Neural cell (in vitro differentiated cells): Measurements from ENCODE around the gene SLC17A5.

Experiments
- CTCF ChIP-seq: fragments of 450-650 bp; IDR thresholded peaks from 2 replicates; pipeline ENCODE4 v1.5.1; 2014; ENCODE audit warnings: antibody characterized with exemption, mild to moderate bottlenecking, moderate library complexity; ENCODE audit not compliant: poor library complexity, severe bottlenecking
- EP300 ChIP-seq: fragments of 450-650 bp; conservative IDR thresholded peaks from 2 replicates; pipeline ENCODE4 v1.6.1; 2014; ENCODE audit warnings: antibody characterized with exemption, mild to moderate bottlenecking, moderate library complexity; ENCODE audit not compliant: poor library complexity, severe bottlenecking
- EZH2 ChIP-seq: fragments of 200-600, 300-800 bp; shearing (Covaris generic), sonication (generic); IDR thresholded peaks from 2 replicates; pipeline ENCODE4 v1.6.1; 2014; ENCODE audit warnings: antibody characterized with exemption, low read length, borderline replicate concordance, mild to moderate bottlenecking; ENCODE audit not compliant: insufficient read depth, poor library complexity, severe bottlenecking
- MXI1 ChIP-seq: fragments of 450-650 bp; conservative IDR thresholded peaks from 2 replicates; pipeline ENCODE4 v1.6.1; 2014; ENCODE audit warnings: antibody characterized with exemption, mild to moderate bottlenecking; ENCODE audit not compliant: poor library complexity, severe bottlenecking
- POLR2AphosphoS5 ChIP-seq: IDR thresholded peaks from 2 replicates; pipeline ENCODE4 v1.6.1; 2012
- REST ChIP-seq: IDR thresholded peaks from 2 replicates; pipeline ENCODE4 v1.6.1; 2012; ENCODE audit warnings: borderline replicate concordance
- SMC3 ChIP-seq: fragments of 450-650 bp; conservative IDR thresholded peaks from 2 replicates; pipeline ENCODE4 v1.6.1; 2014; ENCODE audit warnings: antibody characterized with exemption, mild to moderate bottlenecking, moderate library complexity; ENCODE audit not compliant: poor library complexity
- TAF1 ChIP-seq: IDR thresholded peaks from 2 replicates; pipeline ENCODE4 v1.6.1; 2012; ENCODE audit warnings: low read depth

- TF ChIP-seq CTCF = no peak
- no peak for TF ChIP-seq EZH2
- TF ChIP-seq REST = no peak
- TF ChIP-seq EP300 = no peak
- TF ChIP-seq TAF1 = no peak
- no peak for TF ChIP-seq SMC3
- TF ChIP-seq MXI1 = no peak
- no peak for TF ChIP-seq POLR2AphosphoS5
Measured at GRCh38 chr6:73640179-73640750, 13.5 kb downstream of the SLC17A5 start.
